Measurements from ENCODE around the gene ARMC3. TPM values are rescaled to one million over a fixed set of nuclear protein-coding genes. Genes with fewer than 3 reads are reported as not detected.

Gene ARMC3
- total and polyA plus RNA-seq, 9 of the 15 experiments (the other 6 are each of a cell fraction or from before 2014, with no cell fraction given) = 0.33 to 1.1 (median 0.62) TPM

DNA sequence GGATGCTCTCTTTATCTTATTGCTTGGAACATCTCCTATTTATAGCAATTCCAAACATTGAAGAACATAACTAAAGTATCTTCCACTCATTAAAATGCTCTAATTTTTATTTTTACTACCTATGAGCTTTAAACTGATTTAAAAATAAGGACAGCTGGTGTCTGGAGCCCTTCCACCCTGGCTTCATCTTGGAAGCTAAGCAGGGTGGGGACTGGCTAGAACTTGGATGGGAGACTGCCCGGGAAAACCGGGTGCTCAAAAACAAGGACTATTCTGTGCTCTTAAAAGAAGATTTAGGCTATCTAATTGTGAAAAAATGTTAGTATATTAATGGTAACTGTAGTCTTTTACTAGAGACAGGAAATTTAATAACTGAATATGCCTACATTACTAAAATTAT is 69.2 kb downstream of the ARMC3 start (continued):
- TF ChIP-seq ZNF431 (CRISPR knock-in tag; IDR thresholded peaks at IDR 0.05) (no peak), ZFX (CRISPR knock-in tag; IDR thresholded peaks at IDR 0.05) (no peak), BCL6 (CRISPR knock-in tag; IDR thresholded peaks at IDR 0.05) (no peak), POLR2A (conservative IDR thresholded peaks at IDR 0.05) (no peak), POLR3A (IDR thresholded peaks at IDR 0.05; ENCODE audit: borderline replicate concordance, extremely low read depth, insufficient read depth, insufficient read length) (peak; percentile 78), FOSL1 (tag; conservative IDR thresholded peaks at IDR 0.05) (no peak), TBP (optimal IDR thresholded peaks at IDR 0.05; ENCODE audit: low read depth, low read length) (peak; percentile 98), SMARCC2 (IDR thresholded peaks at IDR 0.05; ENCODE audit: low read depth) (no peak), SRF (CRISPR knock-in tag; IDR thresholded peaks at IDR 0.05) (no peak), MIER1 (IDR thresholded peaks at IDR 0.05; ENCODE audit: low read depth) (no peak)
- TF ChIP-seq, protein P1, sequence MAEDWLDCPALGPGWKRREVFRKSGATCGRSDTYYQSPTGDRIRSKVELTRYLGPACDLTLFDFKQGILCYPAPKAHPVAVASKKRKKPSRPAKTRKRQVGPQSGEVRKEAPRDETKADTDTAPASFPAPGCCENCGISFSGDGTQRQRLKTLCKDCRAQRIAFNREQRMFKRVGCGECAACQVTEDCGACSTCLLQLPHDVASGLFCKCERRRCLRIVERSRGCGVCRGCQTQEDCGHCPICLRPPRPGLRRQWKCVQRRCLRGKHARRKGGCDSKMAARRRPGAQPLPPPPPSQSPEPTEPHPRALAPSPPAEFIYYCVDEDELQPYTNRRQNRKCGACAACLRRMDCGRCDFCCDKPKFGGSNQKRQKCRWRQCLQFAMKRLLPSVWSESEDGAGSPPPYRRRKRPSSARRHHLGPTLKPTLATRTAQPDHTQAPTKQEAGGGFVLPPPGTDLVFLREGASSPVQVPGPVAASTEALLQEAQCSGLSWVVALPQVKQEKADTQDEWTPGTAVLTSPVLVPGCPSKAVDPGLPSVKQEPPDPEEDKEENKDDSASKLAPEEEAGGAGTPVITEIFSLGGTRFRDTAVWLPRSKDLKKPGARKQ (CRISPR knock-in tag; IDR thresholded peaks at IDR 0.05) = no peak
- TF ChIP-seq, protein P2, sequence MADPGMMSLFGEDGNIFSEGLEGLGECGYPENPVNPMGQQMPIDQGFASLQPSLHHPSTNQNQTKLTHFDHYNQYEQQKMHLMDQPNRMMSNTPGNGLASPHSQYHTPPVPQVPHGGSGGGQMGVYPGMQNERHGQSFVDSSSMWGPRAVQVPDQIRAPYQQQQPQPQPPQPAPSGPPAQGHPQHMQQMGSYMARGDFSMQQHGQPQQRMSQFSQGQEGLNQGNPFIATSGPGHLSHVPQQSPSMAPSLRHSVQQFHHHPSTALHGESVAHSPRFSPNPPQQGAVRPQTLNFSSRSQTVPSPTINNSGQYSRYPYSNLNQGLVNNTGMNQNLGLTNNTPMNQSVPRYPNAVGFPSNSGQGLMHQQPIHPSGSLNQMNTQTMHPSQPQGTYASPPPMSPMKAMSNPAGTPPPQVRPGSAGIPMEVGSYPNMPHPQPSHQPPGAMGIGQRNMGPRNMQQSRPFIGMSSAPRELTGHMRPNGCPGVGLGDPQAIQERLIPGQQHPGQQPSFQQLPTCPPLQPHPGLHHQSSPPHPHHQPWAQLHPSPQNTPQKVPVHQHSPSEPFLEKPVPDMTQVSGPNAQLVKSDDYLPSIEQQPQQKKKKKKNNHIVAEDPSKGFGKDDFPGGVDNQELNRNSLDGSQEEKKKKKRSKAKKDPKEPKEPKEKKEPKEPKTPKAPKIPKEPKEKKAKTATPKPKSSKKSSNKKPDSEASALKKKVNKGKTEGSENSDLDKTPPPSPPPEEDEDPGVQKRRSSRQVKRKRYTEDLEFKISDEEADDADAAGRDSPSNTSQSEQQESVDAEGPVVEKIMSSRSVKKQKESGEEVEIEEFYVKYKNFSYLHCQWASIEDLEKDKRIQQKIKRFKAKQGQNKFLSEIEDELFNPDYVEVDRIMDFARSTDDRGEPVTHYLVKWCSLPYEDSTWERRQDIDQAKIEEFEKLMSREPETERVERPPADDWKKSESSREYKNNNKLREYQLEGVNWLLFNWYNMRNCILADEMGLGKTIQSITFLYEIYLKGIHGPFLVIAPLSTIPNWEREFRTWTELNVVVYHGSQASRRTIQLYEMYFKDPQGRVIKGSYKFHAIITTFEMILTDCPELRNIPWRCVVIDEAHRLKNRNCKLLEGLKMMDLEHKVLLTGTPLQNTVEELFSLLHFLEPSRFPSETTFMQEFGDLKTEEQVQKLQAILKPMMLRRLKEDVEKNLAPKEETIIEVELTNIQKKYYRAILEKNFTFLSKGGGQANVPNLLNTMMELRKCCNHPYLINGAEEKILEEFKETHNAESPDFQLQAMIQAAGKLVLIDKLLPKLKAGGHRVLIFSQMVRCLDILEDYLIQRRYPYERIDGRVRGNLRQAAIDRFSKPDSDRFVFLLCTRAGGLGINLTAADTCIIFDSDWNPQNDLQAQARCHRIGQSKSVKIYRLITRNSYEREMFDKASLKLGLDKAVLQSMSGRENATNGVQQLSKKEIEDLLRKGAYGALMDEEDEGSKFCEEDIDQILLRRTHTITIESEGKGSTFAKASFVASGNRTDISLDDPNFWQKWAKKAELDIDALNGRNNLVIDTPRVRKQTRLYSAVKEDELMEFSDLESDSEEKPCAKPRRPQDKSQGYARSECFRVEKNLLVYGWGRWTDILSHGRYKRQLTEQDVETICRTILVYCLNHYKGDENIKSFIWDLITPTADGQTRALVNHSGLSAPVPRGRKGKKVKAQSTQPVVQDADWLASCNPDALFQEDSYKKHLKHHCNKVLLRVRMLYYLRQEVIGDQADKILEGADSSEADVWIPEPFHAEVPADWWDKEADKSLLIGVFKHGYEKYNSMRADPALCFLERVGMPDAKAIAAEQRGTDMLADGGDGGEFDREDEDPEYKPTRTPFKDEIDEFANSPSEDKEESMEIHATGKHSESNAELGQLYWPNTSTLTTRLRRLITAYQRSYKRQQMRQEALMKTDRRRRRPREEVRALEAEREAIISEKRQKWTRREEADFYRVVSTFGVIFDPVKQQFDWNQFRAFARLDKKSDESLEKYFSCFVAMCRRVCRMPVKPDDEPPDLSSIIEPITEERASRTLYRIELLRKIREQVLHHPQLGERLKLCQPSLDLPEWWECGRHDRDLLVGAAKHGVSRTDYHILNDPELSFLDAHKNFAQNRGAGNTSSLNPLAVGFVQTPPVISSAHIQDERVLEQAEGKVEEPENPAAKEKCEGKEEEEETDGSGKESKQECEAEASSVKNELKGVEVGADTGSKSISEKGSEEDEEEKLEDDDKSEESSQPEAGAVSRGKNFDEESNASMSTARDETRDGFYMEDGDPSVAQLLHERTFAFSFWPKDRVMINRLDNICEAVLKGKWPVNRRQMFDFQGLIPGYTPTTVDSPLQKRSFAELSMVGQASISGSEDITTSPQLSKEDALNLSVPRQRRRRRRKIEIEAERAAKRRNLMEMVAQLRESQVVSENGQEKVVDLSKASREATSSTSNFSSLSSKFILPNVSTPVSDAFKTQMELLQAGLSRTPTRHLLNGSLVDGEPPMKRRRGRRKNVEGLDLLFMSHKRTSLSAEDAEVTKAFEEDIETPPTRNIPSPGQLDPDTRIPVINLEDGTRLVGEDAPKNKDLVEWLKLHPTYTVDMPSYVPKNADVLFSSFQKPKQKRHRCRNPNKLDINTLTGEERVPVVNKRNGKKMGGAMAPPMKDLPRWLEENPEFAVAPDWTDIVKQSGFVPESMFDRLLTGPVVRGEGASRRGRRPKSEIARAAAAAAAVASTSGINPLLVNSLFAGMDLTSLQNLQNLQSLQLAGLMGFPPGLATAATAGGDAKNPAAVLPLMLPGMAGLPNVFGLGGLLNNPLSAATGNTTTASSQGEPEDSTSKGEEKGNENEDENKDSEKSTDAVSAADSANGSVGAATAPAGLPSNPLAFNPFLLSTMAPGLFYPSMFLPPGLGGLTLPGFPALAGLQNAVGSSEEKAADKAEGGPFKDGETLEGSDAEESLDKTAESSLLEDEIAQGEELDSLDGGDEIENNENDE (IDR thresholded peaks at IDR 0.05; ENCODE audit: low read depth, low read length) = no peak
- TF ChIP-seq, protein P3, sequence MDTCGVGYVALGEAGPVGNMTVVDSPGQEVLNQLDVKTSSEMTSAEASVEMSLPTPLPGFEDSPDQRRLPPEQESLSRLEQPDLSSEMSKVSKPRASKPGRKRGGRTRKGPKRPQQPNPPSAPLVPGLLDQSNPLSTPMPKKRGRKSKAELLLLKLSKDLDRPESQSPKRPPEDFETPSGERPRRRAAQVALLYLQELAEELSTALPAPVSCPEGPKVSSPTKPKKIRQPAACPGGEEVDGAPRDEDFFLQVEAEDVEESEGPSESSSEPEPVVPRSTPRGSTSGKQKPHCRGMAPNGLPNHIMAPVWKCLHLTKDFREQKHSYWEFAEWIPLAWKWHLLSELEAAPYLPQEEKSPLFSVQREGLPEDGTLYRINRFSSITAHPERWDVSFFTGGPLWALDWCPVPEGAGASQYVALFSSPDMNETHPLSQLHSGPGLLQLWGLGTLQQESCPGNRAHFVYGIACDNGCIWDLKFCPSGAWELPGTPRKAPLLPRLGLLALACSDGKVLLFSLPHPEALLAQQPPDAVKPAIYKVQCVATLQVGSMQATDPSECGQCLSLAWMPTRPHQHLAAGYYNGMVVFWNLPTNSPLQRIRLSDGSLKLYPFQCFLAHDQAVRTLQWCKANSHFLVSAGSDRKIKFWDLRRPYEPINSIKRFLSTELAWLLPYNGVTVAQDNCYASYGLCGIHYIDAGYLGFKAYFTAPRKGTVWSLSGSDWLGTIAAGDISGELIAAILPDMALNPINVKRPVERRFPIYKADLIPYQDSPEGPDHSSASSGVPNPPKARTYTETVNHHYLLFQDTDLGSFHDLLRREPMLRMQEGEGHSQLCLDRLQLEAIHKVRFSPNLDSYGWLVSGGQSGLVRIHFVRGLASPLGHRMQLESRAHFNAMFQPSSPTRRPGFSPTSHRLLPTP (IDR thresholded peaks at IDR 0.05; ENCODE audit: borderline replicate concordance, extremely low read depth, insufficient read length) = peak; percentile 86

All from K562 (cell line).